ENCODE measurements around the gene WDFY1.

DNA sequence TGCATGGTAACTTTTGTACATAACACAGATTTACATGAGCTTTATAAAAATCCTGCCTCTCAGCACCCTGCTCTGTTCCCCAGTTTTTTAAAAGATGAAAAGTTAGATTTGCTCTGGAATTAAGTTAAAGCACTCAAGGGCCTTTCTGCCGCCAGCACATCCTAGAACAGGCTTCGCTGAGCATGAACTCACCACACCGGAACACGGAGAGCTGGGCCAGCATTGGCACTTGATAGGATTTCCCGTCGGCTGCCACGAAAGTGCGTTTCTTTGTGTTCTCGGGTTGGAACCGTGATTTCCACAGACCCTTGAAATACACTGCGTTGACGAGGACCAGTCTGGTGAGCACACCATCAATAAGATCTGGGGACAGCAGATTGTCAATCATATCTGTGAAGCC is 46.5 kb upstream of the WDFY1 start:
- no peak for TF ChIP-seq POLR2AphosphoS5 (IDR thresholded peaks at IDR 0.05)
- TF ChIP-seq, protein P1, sequence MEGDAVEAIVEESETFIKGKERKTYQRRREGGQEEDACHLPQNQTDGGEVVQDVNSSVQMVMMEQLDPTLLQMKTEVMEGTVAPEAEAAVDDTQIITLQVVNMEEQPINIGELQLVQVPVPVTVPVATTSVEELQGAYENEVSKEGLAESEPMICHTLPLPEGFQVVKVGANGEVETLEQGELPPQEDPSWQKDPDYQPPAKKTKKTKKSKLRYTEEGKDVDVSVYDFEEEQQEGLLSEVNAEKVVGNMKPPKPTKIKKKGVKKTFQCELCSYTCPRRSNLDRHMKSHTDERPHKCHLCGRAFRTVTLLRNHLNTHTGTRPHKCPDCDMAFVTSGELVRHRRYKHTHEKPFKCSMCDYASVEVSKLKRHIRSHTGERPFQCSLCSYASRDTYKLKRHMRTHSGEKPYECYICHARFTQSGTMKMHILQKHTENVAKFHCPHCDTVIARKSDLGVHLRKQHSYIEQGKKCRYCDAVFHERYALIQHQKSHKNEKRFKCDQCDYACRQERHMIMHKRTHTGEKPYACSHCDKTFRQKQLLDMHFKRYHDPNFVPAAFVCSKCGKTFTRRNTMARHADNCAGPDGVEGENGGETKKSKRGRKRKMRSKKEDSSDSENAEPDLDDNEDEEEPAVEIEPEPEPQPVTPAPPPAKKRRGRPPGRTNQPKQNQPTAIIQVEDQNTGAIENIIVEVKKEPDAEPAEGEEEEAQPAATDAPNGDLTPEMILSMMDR (IDR thresholded peaks at IDR 0.05), result no peak
